ENCODE results near the gene OBSL1.

DNA sequence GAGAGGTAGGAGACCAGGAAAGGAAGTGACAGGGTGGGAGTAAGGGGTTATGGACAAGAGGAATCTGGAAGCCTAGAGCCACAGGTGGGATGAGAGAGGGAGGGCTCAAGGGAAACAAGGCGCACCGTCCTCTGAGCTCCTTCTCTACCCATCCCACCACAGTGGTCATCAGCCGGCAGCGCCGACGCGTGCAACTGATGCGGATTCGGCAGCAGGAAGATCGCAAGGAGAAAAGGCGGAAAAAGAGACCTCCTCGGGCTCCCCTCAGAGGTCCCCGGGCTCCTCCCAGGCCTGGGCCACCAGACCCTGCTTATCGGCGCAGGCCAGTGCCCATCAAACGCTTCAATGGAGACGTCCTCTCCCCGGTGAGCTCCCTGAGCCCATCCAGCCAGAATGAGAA is 22.3 kb downstream of the OBSL1 start:
- TF ChIP-seq, protein P1, sequence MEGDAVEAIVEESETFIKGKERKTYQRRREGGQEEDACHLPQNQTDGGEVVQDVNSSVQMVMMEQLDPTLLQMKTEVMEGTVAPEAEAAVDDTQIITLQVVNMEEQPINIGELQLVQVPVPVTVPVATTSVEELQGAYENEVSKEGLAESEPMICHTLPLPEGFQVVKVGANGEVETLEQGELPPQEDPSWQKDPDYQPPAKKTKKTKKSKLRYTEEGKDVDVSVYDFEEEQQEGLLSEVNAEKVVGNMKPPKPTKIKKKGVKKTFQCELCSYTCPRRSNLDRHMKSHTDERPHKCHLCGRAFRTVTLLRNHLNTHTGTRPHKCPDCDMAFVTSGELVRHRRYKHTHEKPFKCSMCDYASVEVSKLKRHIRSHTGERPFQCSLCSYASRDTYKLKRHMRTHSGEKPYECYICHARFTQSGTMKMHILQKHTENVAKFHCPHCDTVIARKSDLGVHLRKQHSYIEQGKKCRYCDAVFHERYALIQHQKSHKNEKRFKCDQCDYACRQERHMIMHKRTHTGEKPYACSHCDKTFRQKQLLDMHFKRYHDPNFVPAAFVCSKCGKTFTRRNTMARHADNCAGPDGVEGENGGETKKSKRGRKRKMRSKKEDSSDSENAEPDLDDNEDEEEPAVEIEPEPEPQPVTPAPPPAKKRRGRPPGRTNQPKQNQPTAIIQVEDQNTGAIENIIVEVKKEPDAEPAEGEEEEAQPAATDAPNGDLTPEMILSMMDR (IDR thresholded peaks at IDR 0.05): no peak
- no peak for TF ChIP-seq POLR2A (IDR thresholded peaks at IDR 0.05)
